Mesendoderm (in vitro differentiated cells): ENCODE measurements around the gene IQGAP3.

Experiments used
- DNase-seq: peaks from one replicate; pipeline ENCODE4 v3.0.0; 2013
- H2AK5ac ChIP-seq: 2 replicates; pipeline ENCODE4 v1.6.1; 2013; ENCODE audit warnings: low read length, inconsistent platforms
- H2BK120ac ChIP-seq: 2 replicates; pipeline ENCODE4 v1.6.1; 2013; ENCODE audit warnings: low read depth, mild to moderate bottlenecking, low read length, moderate library complexity, mixed read lengths
- H2BK15ac ChIP-seq: replicated peaks from 2 replicates; pipeline ENCODE4 v1.6.1; 2013; ENCODE audit warnings: low read depth, mild to moderate bottlenecking, moderate library complexity
- H2BK5ac ChIP-seq: 2 replicates; pipeline ENCODE4 v1.6.1; 2013; ENCODE audit warnings: low read length, inconsistent platforms
- H3K18ac ChIP-seq: 2 replicates; pipeline ENCODE4 v1.6.1; 2013; ENCODE audit warnings: mild to moderate bottlenecking, low read length, mixed read lengths
- H3K23ac ChIP-seq: one replicate; pipeline ENCODE4 v1.6.1; 2013; ENCODE audit warnings: low read length
- H3K27ac ChIP-seq: 2 replicates; pipeline ENCODE4 v1.5.1; 2013; ENCODE audit warnings: low read depth, mild to moderate bottlenecking, inconsistent platforms, low read length, moderate library complexity
- H3K27me3 ChIP-seq: 2 replicates; pipeline ENCODE4 v1.6.1; 2013; ENCODE audit warnings: low read length, control low read depth, mild to moderate bottlenecking, inconsistent platforms; ENCODE audit not compliant: insufficient read depth, poor library complexity
- H3K36me3 ChIP-seq: 2 replicates; pipeline ENCODE4 v1.6.1; 2013; ENCODE audit warnings: low read length, inconsistent platforms; ENCODE audit not compliant: control insufficient read depth, insufficient read depth
- H3K4ac ChIP-seq: one replicate; pipeline ENCODE4 v1.6.1; 2013; ENCODE audit warnings: low read depth, mild to moderate bottlenecking, low read length, moderate library complexity
- H3K4me1 ChIP-seq: 2 replicates; pipeline ENCODE4 v1.6.1; 2013; ENCODE audit warnings: low read depth, low read length, inconsistent platforms; ENCODE audit not compliant: control insufficient read depth
- H3K4me2 ChIP-seq: 2 replicates; pipeline ENCODE4 v1.6.1; 2013; ENCODE audit warnings: low read length
- H3K4me3 ChIP-seq: 2 replicates; pipeline ENCODE4 v1.5.1; 2013; ENCODE audit warnings: mild to moderate bottlenecking, low read length
- H3K56ac ChIP-seq: one replicate; pipeline ENCODE4 v1.6.1; 2013; ENCODE audit warnings: low read length
- H3K79me1 ChIP-seq: 2 replicates; pipeline ENCODE4 v1.6.1; 2013; ENCODE audit warnings: low read length, inconsistent platforms
- H3K79me2 ChIP-seq: 2 replicates; pipeline ENCODE4 v1.6.1; 2013; ENCODE audit warnings: mild to moderate bottlenecking, low read length; ENCODE audit not compliant: control insufficient read depth, insufficient read depth
- H3K9ac ChIP-seq: 2 replicates; pipeline ENCODE4 v1.6.1; 2013; ENCODE audit warnings: low read length, inconsistent platforms
- H4K5ac ChIP-seq: one replicate; pipeline ENCODE4 v1.6.1; 2013; ENCODE audit warnings: low read length
- H4K8ac ChIP-seq: one replicate; pipeline ENCODE4 v1.6.1; 2013; ENCODE audit warnings: low read depth, mild to moderate bottlenecking, control low read depth, low read length, moderate library complexity
- WGBS: extraction: QIAGEN DNeasy Blood & Tissue Kit; methylation state at CpG from one replicate; pipeline ENCODE4 v1.1.7; 2013; ENCODE audit warnings: low lambda C conversion rate, missing lambda C conversion rate; ENCODE audit not compliant: insufficient coverage; ENCODE audit errors: extremely low coverage; 5-methylcytosine and 5-hydroxymethylcytosine counted together

The IQGAP3 gene

DNA sequence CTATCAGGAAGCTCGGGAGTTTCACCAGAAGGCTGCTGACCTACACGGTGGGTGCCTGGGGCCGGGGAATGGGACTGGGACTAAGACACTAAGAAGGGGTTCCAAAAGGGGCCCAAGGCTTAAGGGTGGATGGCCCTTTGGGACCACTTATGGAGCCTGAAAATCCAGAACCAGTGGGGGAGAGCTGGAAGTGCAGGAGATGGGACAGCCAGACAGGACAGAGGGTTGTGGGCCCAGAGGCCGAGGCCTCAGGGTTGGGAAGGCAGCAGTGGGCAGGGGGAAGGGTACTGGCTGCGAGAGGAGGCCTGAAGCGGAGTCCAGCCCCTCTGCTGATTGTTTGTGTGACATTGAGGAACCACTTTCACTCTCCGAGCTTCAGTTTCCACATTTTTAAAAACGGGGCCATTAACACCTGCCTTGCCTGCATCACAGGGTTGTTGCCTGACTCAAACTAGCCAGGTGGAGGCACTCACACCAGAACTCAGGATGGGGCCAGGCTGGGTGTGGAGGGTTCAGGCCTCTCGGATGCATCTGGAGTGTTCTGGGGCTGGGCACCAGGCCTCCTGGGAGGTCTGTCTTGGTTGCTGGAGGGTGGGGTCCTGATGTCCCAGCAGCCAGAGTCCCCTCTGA lies 10.1 kb upstream of the IQGAP3 start:
- H2AK5ac ChIP-seq: no peak overlapping the region
- H4K5ac ChIP-seq: no peak overlapping the region
- H3K4me2 ChIP-seq: no peak overlapping the region
- no peak overlapping the region for H3K4ac ChIP-seq
- no peak overlapping the region for H3K27ac ChIP-seq
- H2BK15ac ChIP-seq: no peak overlapping the region
- no peaks in the 10 kb centered on the region for H3K79me2 ChIP-seq
- no peak overlapping the region for H3K4me3 ChIP-seq
- no peaks in the 10 kb centered on the region for H3K79me1 ChIP-seq
- no peak overlapping the region for H3K9ac ChIP-seq
- DNase-seq: no peak
- H2BK5ac ChIP-seq: no peak overlapping the region
- no peak overlapping the region for H4K8ac ChIP-seq
- H3K36me3 ChIP-seq: no peaks in the 10 kb centered on the region
- peaks cover 1% of the 10 kb centered on the region for H3K4me1 ChIP-seq
- no CpG with 5 or more reads among the region's 9 CpGs for WGBS
- H3K18ac ChIP-seq: no peak overlapping the region
- no peak overlapping the region for H3K56ac ChIP-seq
- H2BK120ac ChIP-seq: no peak overlapping the region
- no peak overlapping the region for H3K23ac ChIP-seq
- no peaks in the 10 kb centered on the region for H3K27me3 ChIP-seq

DNA sequence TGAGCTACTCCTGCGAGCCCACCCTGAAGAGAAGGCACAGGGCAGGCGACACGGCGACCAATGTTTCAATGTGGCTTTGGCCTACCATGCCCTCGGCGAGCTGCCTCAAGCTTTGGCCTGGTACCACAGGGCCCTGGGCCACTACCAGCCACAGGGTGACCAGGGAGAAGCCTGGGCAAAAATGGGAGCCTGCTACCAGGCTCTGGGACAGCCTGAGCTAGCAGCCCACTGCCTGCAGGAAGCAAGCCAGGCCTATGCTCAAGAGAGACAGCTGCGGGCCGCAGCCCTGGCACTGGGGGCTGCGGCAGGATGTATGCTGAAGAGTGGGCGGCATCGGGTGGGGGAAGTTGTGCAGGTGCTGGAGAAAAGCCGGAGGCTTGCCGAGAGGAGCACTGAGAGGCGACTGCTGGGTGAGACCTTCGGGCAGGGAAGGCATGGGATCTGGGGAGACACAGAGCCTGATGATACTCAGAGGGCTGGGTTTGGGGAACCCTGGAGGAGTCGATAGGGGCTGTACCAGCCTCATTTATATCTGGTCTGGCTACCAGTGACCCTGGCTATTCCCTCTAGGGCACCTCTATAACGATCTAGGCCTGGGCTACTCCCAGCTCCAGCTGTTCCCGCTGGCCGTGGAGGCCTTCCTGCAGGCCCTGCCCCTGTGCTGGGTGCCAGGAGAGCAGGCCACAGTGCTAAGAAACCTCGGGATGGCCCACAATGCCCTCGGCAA lies 9.5 kb upstream of the IQGAP3 start:
- Histone ChIP-seq H3K4me2 (no peak overlapping the region), H2BK120ac (no peak overlapping the region), H2BK15ac (no peak overlapping the region), H4K5ac (no peak overlapping the region), H3K79me2 (no peaks in the 10 kb centered on the region), H2AK5ac (no peak overlapping the region), H3K27ac (no peak overlapping the region), H2BK5ac (no peak overlapping the region), H3K9ac (no peak overlapping the region), H3K27me3 (no peaks in the 10 kb centered on the region), H3K4me3 (no peak overlapping the region), H3K36me3 (no peaks in the 10 kb centered on the region), H4K8ac (no peak overlapping the region), H3K4me1 (peaks cover 1% of the 10 kb centered on the region), H3K18ac (no peak overlapping the region), H3K79me1 (no peaks in the 10 kb centered on the region), H3K23ac (no peak overlapping the region), H3K4ac (no peak overlapping the region), H3K56ac (no peak overlapping the region)
- no peak for DNase-seq
- no CpG with 5 or more reads among the region's 21 CpGs for WGBS

DNA sequence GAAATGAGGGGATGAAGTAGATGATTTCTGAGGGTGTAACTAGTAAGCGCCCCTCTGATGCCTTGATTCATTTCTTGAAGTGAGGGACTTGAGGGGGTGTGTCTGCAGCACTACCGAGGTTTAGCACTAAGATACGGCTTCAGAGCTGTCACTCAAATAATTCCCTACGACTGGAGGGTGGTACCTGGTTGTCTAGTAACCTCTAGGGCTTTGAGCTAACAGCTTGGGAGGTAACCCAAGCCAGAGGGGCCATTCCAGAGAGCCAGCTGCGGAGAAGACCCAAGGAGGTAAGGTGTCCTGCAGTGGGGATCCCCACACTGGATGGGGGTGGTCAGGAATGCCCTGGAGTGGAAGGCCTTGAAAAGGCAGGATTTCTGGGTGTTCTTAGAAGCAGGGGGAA lies 7.1 kb upstream of the IQGAP3 start, which contains the start of gene TTC24:
Gene TTC24 (plus strand): TSS at position 252 of the 400 bp plus-strand sequence. CDS start 1,642 bp downstream, outside the sequence.
- H3K36me3 ChIP-seq: no peaks in the 10 kb centered on the region
- H2BK120ac ChIP-seq: no peak within 1 kb of the TSS
- H3K4me2 ChIP-seq: no peak within 1 kb of the TSS
- no peaks in the 10 kb centered on the region for H3K79me1 ChIP-seq
- H3K9ac ChIP-seq: no peak within 1 kb of the TSS
- H2BK5ac ChIP-seq: no peak within 1 kb of the TSS
- no peak within 1 kb of the TSS for H3K4me3 ChIP-seq
- H3K4ac ChIP-seq: no peak within 1 kb of the TSS
- WGBS: no CpG with 5 or more reads among the region's 5 CpGs
- H3K18ac ChIP-seq: no peak within 1 kb of the TSS
- no peak for DNase-seq
- no peak within 1 kb of the TSS for H4K5ac ChIP-seq
- H2BK15ac ChIP-seq: no peak within 1 kb of the TSS
- no peaks in the 10 kb centered on the region for H3K4me1 ChIP-seq
- H3K23ac ChIP-seq: no peak within 1 kb of the TSS
- no peak within 1 kb of the TSS for H4K8ac ChIP-seq
- H3K56ac ChIP-seq: no peak within 1 kb of the TSS
- H2AK5ac ChIP-seq: no peak within 1 kb of the TSS
- H3K27me3 ChIP-seq: no peaks in the 10 kb centered on the region
- H3K27ac ChIP-seq: no peak within 1 kb of the TSS
- H3K79me2 ChIP-seq: no peaks in the 10 kb centered on the region

DNA sequence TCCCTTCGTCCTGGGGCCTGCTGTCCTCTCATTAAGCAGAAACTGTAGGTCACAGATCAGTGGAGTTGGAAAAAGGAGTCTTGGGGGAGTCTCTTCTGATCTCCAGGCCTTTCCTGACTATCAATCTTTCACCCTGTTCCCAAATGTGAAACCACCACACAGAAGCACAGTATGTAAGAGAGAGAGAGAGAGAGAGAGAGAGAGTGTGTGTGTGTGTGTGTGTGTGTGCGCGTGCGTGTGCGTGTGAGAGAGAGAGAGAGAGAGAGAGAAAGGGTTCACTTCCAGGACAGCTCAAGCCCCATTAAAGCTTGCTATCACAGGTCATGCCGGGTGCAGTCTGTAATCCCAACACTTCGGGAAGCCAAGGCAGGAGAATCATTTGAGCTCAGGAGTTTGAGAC lies 5.7 kb upstream of the IQGAP3 start:
- Histone ChIP-seq H3K18ac (no peak overlapping the region), H2BK5ac (no peak overlapping the region), H3K9ac (no peak overlapping the region), H4K5ac (no peak overlapping the region), H3K36me3 (no peaks in the 10 kb centered on the region), H2BK15ac (no peak overlapping the region), H4K8ac (no peak overlapping the region), H2BK120ac (no peak overlapping the region), H3K27ac (no peak overlapping the region), H3K4me3 (no peak overlapping the region), H3K79me1 (no peaks in the 10 kb centered on the region), H3K4me1 (no peaks in the 10 kb centered on the region), H2AK5ac (no peak overlapping the region), H3K56ac (no peak overlapping the region), H3K23ac (no peak overlapping the region), H3K4me2 (no peak overlapping the region), H3K79me2 (no peaks in the 10 kb centered on the region), H3K27me3 (no peaks in the 10 kb centered on the region), H3K4ac (no peak overlapping the region)
- no CpG with 5 or more reads among the region's 7 CpGs for WGBS
- no peak for DNase-seq

DNA sequence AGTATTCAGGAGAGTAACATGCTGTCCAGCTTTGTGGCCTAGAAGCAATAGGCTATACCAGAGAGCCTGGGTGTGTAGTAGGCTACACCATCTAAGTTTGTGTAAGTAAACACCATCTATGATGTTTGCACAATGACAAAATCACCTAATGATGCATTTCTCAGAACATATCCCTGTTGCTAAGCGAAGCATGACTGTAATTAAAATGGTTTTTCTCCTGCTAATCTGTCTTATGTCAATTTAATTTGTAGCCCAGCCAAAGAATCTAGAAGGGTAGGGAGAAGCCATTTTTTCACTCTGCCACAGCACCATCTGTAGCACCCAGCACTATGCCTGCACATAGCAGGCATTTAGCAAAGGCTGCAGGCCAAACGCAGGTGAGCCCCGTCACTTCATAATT lies 5.2 kb upstream of the IQGAP3 start:
- DNase-seq: no peak
- Histone ChIP-seq H3K18ac (no peak overlapping the region), H3K4me1 (no peaks in the 10 kb centered on the region), H3K36me3 (no peaks in the 10 kb centered on the region), H4K5ac (no peak overlapping the region), H3K23ac (no peak overlapping the region), H3K9ac (no peak overlapping the region), H4K8ac (no peak overlapping the region), H2AK5ac (no peak overlapping the region), H2BK15ac (no peak overlapping the region), H3K56ac (no peak overlapping the region), H3K4ac (no peak overlapping the region), H3K27me3 (no peaks in the 10 kb centered on the region), H2BK5ac (no peak overlapping the region), H2BK120ac (no peak overlapping the region), H3K27ac (no peak overlapping the region), H3K4me3 (no peak overlapping the region), H3K79me2 (no peaks in the 10 kb centered on the region), H3K79me1 (no peaks in the 10 kb centered on the region), H3K4me2 (no peak overlapping the region)
- WGBS: no CpG with 5 or more reads among the region's 3 CpGs
